H1 (cell line): ENCODE data around the gene ST3GAL3. TPM values are rescaled to one million over a fixed set of nuclear protein-coding genes. Genes with fewer than 3 reads are reported as not detected.

ENCODE experiments used
- CTCF ChIA-PET: fragments of 300-600 bp; sonication (Branson Sonifier 250); formaldehyde crosslinking; loops from one replicate; lab custom pipeline; 2021; ENCODE audit not compliant: partially characterized antibody; lab: Charles Lee
- POLR2A ChIA-PET: fragments of 300-600 bp; sonication (Branson Sonifier 250); formaldehyde crosslinking; loops from one replicate; lab custom pipeline; 2021; ENCODE audit warnings: inconsistent platforms; ENCODE audit not compliant: partially characterized antibody; lab: Charles Lee
- DNase-seq, 2 experiments: peaks; one replicate each; pipeline versions ENCODE4 v3.0.0 to v3.0.0-alpha.2; 2010 to 2022; ENCODE audit warnings: low spot score in 2 of 2, low read depth in 1 of 2, mixed read lengths in 1 of 2
- FAIRE-seq: peaks from 2 replicates; lab custom pipeline; 2011; peaks lifted over from hg19 to GRCh38; lab: Jason Lieb, UNC
- H2AFZ ChIP-seq: 2 replicates; pipeline ENCODE4 v1.8.1; 2012; ENCODE audit warnings: low read length, inconsistent platforms
- H2AK5ac ChIP-seq: 2 replicates; pipeline ENCODE4 v1.6.1; 2013; ENCODE audit warnings: low read depth, low read length
- H2BK120ac ChIP-seq: replicated peaks from 2 replicates; pipeline ENCODE3; 2013; ENCODE audit warnings: low read depth, low read length, inconsistent platforms
- H2BK12ac ChIP-seq: 2 replicates; pipeline ENCODE4 v1.6.1; 2013; ENCODE audit warnings: low read depth, low read length
- H2BK15ac ChIP-seq: 2 replicates; pipeline ENCODE4 v1.6.1; 2013; ENCODE audit warnings: low read length
- H2BK20ac ChIP-seq: 2 replicates; pipeline ENCODE4 v1.6.1; 2013; ENCODE audit warnings: low read length
- H2BK5ac ChIP-seq: 2 replicates; pipeline ENCODE4 v1.6.1; 2013; ENCODE audit warnings: low read depth, low read length
- H3K14ac ChIP-seq: 2 replicates; pipeline ENCODE4 v1.6.1; 2013; ENCODE audit warnings: inconsistent platforms; ENCODE audit not compliant: insufficient read length
- H3K18ac ChIP-seq: 2 replicates; pipeline ENCODE4 v1.6.1; 2013; ENCODE audit warnings: low read length; ENCODE audit errors: extremely low read depth
- H3K23ac ChIP-seq: 2 replicates; pipeline ENCODE4 v1.6.1; 2013; ENCODE audit warnings: inconsistent platforms; ENCODE audit not compliant: insufficient read length
- H3K23me2 ChIP-seq: 2 replicates; pipeline ENCODE4 v1.6.1; 2013; ENCODE audit warnings: low read depth, low read length
- H3K27ac ChIP-seq: 2 replicates; pipeline ENCODE4 v1.6.1; 2011; ENCODE audit warnings: low read depth, low read length, inconsistent platforms
- H3K27me3 ChIP-seq, 4 experiments: replicated peaks in 1 of 4; 1 replicate in 1 of 4; 2 replicates in 3 of 4; pipeline versions ENCODE4 v1.6.1 to v1.8.1; 2011 to 2013; ENCODE audit warnings: low read length in 3 of 4, mild to moderate bottlenecking in 3 of 4, inconsistent platforms in 2 of 4, mixed read lengths in 2 of 4, moderate library complexity in 1 of 4; ENCODE audit not compliant: control insufficient read depth in 3 of 4, insufficient read depth in 3 of 4; ENCODE audit errors: extremely low read depth in 1 of 4
- H3K36me3 ChIP-seq, 4 experiments: 2 replicates each; pipeline versions ENCODE4 v1.6.1 to v1.8.1; 2011 to 2013; ENCODE audit warnings: mild to moderate bottlenecking in 4 of 4, low read length in 3 of 4, moderate library complexity in 2 of 4, control low read depth in 1 of 4, inconsistent platforms in 1 of 4; ENCODE audit not compliant: insufficient read depth in 4 of 4, control insufficient read depth in 2 of 4
- H3K4ac ChIP-seq: replicated peaks from 2 replicates; pipeline ENCODE3; 2013; ENCODE audit warnings: low read length, low read depth, mixed read lengths, inconsistent platforms; ENCODE audit not compliant: insufficient read length
- H3K4me1 ChIP-seq, 4 experiments: replicated peaks in 1 of 4; 1 replicate in 1 of 4; 2 replicates in 3 of 4; pipeline versions ENCODE4 v1.6.1 to v1.8.1; 2011 to 2013; ENCODE audit warnings: low read length in 3 of 4, inconsistent platforms in 2 of 4, mixed read lengths in 1 of 4; ENCODE audit not compliant: insufficient read depth in 4 of 4, control insufficient read depth in 3 of 4
- H3K4me2 ChIP-seq, 2 experiments: 2 replicates each; pipeline versions ENCODE4 v1.6.1 to v1.8.1; 2011 to 2013; ENCODE audit warnings: low read depth in 2 of 2, low read length in 2 of 2, control low read depth in 1 of 2, inconsistent platforms in 1 of 2, mild to moderate bottlenecking in 1 of 2; ENCODE audit not compliant: insufficient read depth in 1 of 2
- H3K4me3 ChIP-seq, 4 experiments: fragments of 200-600, 300-600 bp in 1 of 4; sonication (generic), shearing (Covaris generic), sonication (Bioruptor Twin) in 1 of 4; 2 replicates each; pipeline versions ENCODE4 v1.5.1 to v1.8.1; 2011 to 2016; ENCODE audit warnings: low read length in 4 of 4, low read depth in 3 of 4, control low read depth in 2 of 4, inconsistent platforms in 2 of 4, mild to moderate bottlenecking in 2 of 4, mixed read lengths in 1 of 4, moderate library complexity in 1 of 4; ENCODE audit not compliant: insufficient read depth in 2 of 4; ENCODE audit errors: extremely low read depth in 1 of 4
- H3K56ac ChIP-seq: replicated peaks from 2 replicates; pipeline ENCODE3; 2013; ENCODE audit warnings: low read depth, mild to moderate bottlenecking, mixed read lengths, low read length, inconsistent platforms; ENCODE audit not compliant: insufficient read length
- H3K79me1 ChIP-seq: 2 replicates; pipeline ENCODE4 v1.6.1; 2013; ENCODE audit warnings: low read depth, low read length, control low read depth
- H3K79me2 ChIP-seq, 2 experiments: 2 replicates each; pipeline versions ENCODE4 v1.6.1 to v1.8.1; 2012 to 2013; ENCODE audit warnings: low read length in 2 of 2, mild to moderate bottlenecking in 2 of 2, inconsistent platforms in 1 of 2; ENCODE audit not compliant: insufficient read depth in 2 of 2, control insufficient read depth in 1 of 2
- H3K9ac ChIP-seq, 4 experiments: replicated peaks in 1 of 4; 1 replicate in 1 of 4; 2 replicates in 3 of 4; pipeline versions ENCODE4 v1.6.1 to v1.8.1; 2011 to 2013; ENCODE audit warnings: low read depth in 3 of 4, low read length in 3 of 4, control low read depth in 2 of 4, mild to moderate bottlenecking in 2 of 4, moderate library complexity in 2 of 4, inconsistent platforms in 1 of 4; ENCODE audit errors: extremely low read depth in 1 of 4
- H3K9me3 ChIP-seq, 2 experiments: 2 replicates each; pipeline versions ENCODE4 v1.6.1 to v1.8.1; 2012 to 2013; ENCODE audit warnings: mild to moderate bottlenecking in 2 of 2, moderate library complexity in 2 of 2, control low read depth in 1 of 2, inconsistent platforms in 1 of 2, low read depth in 1 of 2, low read length in 1 of 2, mixed read lengths in 1 of 2; ENCODE audit not compliant: insufficient read depth in 2 of 2
- H4K20me1 ChIP-seq, 2 experiments: replicated peaks in 1 of 2; 2 replicates each; pipeline versions ENCODE3 to v1.8.1; 2011 to 2013; ENCODE audit warnings: inconsistent platforms in 2 of 2, low read length in 2 of 2, mild to moderate bottlenecking in 1 of 2; ENCODE audit not compliant: insufficient read depth in 2 of 2, control insufficient read depth in 1 of 2
- H4K5ac ChIP-seq: 2 replicates; pipeline ENCODE4 v1.6.1; 2013; ENCODE audit warnings: low read length, low read depth, mixed read lengths, inconsistent platforms; ENCODE audit not compliant: insufficient read length
- H4K8ac ChIP-seq: 2 replicates; pipeline ENCODE4 v1.8.0; 2013; ENCODE audit warnings: mild to moderate bottlenecking, moderate library complexity, low read length, inconsistent platforms; ENCODE audit not compliant: insufficient read depth; ENCODE audit errors: extremely low read depth
- H4K91ac ChIP-seq: replicated peaks from 2 replicates; pipeline ENCODE3; 2013; ENCODE audit warnings: low read length, mixed read lengths, inconsistent platforms; ENCODE audit not compliant: insufficient read length
- BCL11A ChIP-seq, 2 experiments: IDR thresholded peaks; one replicate each; pipeline ENCODE4 v1.6.1; 2011; ENCODE audit warnings: low read depth in 2 of 2, low read length in 2 of 2, mild to moderate bottlenecking in 2 of 2
- CHD1 ChIP-seq: IDR thresholded peaks from 2 replicates; pipeline ENCODE4 v1.6.1; 2012; ENCODE audit warnings: low read depth, low read length, improper control_type of control experiment
- CHD2 ChIP-seq: IDR thresholded peaks from 2 replicates; pipeline ENCODE4 v1.6.1; 2012; ENCODE audit warnings: low read length, improper control_type of control experiment
- FOSL1 ChIP-seq: IDR thresholded peaks from 2 replicates; pipeline ENCODE4 v1.6.1; 2011; ENCODE audit warnings: mild to moderate bottlenecking, low read depth, low read length, moderate library complexity; ENCODE audit not compliant: insufficient read depth
- HDAC6 ChIP-seq: IDR thresholded peaks from one replicate; pipeline ENCODE4 v1.7.1; 2012; ENCODE audit warnings: low read depth, mild to moderate bottlenecking, inconsistent platforms, low read length, moderate library complexity
- PHF8 ChIP-seq: fragments of 200-600 bp; sonication (generic); conservative IDR thresholded peaks from 2 replicates; pipeline ENCODE4 v1.7.1; 2012; ENCODE audit warnings: low read depth, mild to moderate bottlenecking, inconsistent platforms, low read length, moderate library complexity
- RAD21 ChIP-seq, 2 experiments: IDR thresholded peaks in 1 of 2; conservative IDR thresholded peaks in 1 of 2; 2 replicates each; pipeline ENCODE4 v1.6.1; 2011; ENCODE audit warnings: low read depth in 2 of 2, low read length in 2 of 2, improper control_type of control experiment in 1 of 2, inconsistent platforms in 1 of 2, mild to moderate bottlenecking in 1 of 2, moderate library complexity in 1 of 2
- RNF2 ChIP-seq: fragments of 200-900, 300-1000 bp; sonication (generic); IDR thresholded peaks from 2 replicates; pipeline ENCODE4 v1.7.1; 2016; ENCODE audit warnings: borderline replicate concordance, low read depth, mild to moderate bottlenecking, antibody characterized with exemption, low read length; ENCODE audit not compliant: poor library complexity, severe bottlenecking; ENCODE audit errors: missing control alignments
- SAP30 ChIP-seq: fragments of 300-600 bp; sonication (generic); IDR thresholded peaks from 2 replicates; pipeline ENCODE4 v1.7.1; 2012; ENCODE audit warnings: low read length, moderate library complexity, mild to moderate bottlenecking, inconsistent platforms; ENCODE audit not compliant: insufficient read depth, insufficient replicate concordance
- SIRT6 ChIP-seq: IDR thresholded peaks from one replicate; pipeline ENCODE4 v1.7.1; 2012; ENCODE audit warnings: low read length, inconsistent platforms
- TCF12 ChIP-seq: IDR thresholded peaks from 2 replicates; pipeline ENCODE4 v1.6.1; 2011; ENCODE audit warnings: low read depth, mild to moderate bottlenecking, low read length
- WGBS, 2 experiments: shearing (Covaris generic) in 1 of 2; methylation state at CpG; one replicate each; pipeline versions ENCODE4 v1.1.6 to v1.1.7; 2013 to 2015; ENCODE audit warnings: low lambda C conversion rate in 2 of 2, mixed read lengths in 2 of 2, inconsistent platforms in 1 of 2, low coverage in 1 of 2, missing lambda C conversion rate in 1 of 2; ENCODE audit not compliant: insufficient replicate concordance in 2 of 2, insufficient coverage in 1 of 2, insufficient read length in 1 of 2; ENCODE audit errors: extremely low coverage in 1 of 2, missing lambda C conversion rate in 1 of 2; 5-methylcytosine and 5-hydroxymethylcytosine counted together
- polyA plus RNA-seq, 7 experiments: library from polyadenylated mRNA; depleted of rRNA in 3 of 7; stranded (reverse) in 5 of 7; unstranded in 2 of 7; fragments of >200 nt in 5 of 7; fragments of 200-250 nt in 2 of 7; gene quantifications; 1 replicate in 5 of 7; 2 replicates in 1 of 7; 4 replicates in 1 of 7; pipeline versions ENCODE4 v1.2.1 to v1.2.3, GENCODE V29; 2011 to 2013; ENCODE audit warnings: missing spikeins in 2 of 7, mixed read lengths in 2 of 7
- total RNA-seq: library from RNA; stranded (reverse); fragmentation: NEBNext Ultra II Directional; extraction: Animal tissue kit (Norgen Biotek cat#: 25700); gene quantifications from 2 replicates; pipeline ENCODE4 v1.2.1, GENCODE V29; 2021

The ST3GAL3 gene
- total and polyA plus RNA-seq, 2 of the 8 experiments (the other 6 are each of a cell fraction or from before 2014, with no cell fraction given), result 6.8 to 7.0 TPM

DNA sequence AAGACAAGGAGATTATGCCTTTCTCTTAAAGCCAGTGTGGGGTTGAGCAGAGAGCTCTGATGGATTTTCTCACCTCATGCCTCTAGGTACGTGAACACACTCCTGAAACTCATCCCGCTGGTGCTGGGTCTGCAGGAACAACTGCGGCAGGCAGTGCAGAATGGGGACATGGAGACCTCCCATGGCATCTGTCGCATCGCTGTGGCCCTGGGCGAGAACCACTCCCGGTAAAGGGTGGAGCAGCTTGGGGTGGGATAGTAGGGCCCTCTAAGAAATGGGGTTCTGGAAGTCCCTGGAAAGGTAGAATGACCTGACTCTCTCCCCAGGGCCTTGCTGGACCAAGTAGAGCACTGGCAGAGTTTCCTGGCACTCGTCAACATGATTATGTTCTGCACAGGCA is 248.9 kb downstream of the ST3GAL3 start:
- no peak overlapping the region for H2BK120ac ChIP-seq
- 0 out of 4 replicates have a peak, but pooled peaks cover 0 to 4% of the 10 kb centered on the region in 2 experiments for H3K79me2 ChIP-seq
- no peak overlapping the region for H4K91ac ChIP-seq
- peaks cover 0 to 6% of the 10 kb centered on the region in 2 experiments for H4K20me1 ChIP-seq
- no peak overlapping the region for H3K9ac ChIP-seq
- no peak overlapping the region for H2BK15ac ChIP-seq
- no peak overlapping the region for H3K14ac ChIP-seq
- H3K4me3 ChIP-seq, result no peak overlapping the region
- H3K23ac ChIP-seq, result no peak overlapping the region
- no peak overlapping the region for H4K8ac ChIP-seq
- H3K4ac ChIP-seq, result no peak overlapping the region
- no peak overlapping the region for H2BK12ac ChIP-seq
- no peak overlapping the region for H2AFZ ChIP-seq
- H3K36me3 ChIP-seq, result peaks cover 3 to 14% (median 6%) of the 10 kb centered on the region in 4 experiments; a peak in 4 of 8 replicates
- no peak for FAIRE-seq
- H3K27ac ChIP-seq, result no peak overlapping the region
- no peaks in the 10 kb centered on the region for H3K9me3 ChIP-seq
- H3K27me3 ChIP-seq, result no peaks in the 10 kb centered on the region
- peaks cover 3% of the 10 kb centered on the region for H3K79me1 ChIP-seq
- no peak overlapping the region for H3K56ac ChIP-seq
- no peak overlapping the region for H2BK20ac ChIP-seq
- H3K18ac ChIP-seq, result no peak overlapping the region
- no peak for DNase-seq
- ChIA-PET POLR2A (interaction anchor here (1.0 to 2.0 kb wide), 4 partner anchors 10 to 190 kb away, joined by 5 to 7 read pairs (median 6); partner anchors contain the start of genes ATP6V0B and IPO13), CTCF (interaction anchor here (0.8 to 4.6 kb wide), 7 partner anchors 8 to 192 kb away, joined by 3 to 25 read pairs (median 4); partner anchors contain the start of genes ARTN and ATP6V0B)
- H3K4me1 ChIP-seq, result peaks cover 0 to 5% (median 4%) of the 10 kb centered on the region in 4 experiments; a peak in 3 of 7 replicates
- H2AK5ac ChIP-seq, result no peak overlapping the region
- TF ChIP-seq CHD2, result no peak
- TF ChIP-seq SIRT6, result no peak
- no peak for TF ChIP-seq HDAC6
- no peak for TF ChIP-seq RNF2
- no peak for TF ChIP-seq PHF8
- no peak for TF ChIP-seq FOSL1
- no peak for TF ChIP-seq CHD1
- no peak for TF ChIP-seq TCF12
- TF ChIP-seq SAP30, result no peak
- no peak for TF ChIP-seq BCL11A (IDR thresholded peaks at IDR 0.05; ENCODE audit: low read depth in 2 of 2, low read length in 2 of 2)
- no peak for TF ChIP-seq RAD21 (IDR thresholded peaks at IDR 0.05 in 1 of 2, conservative IDR thresholded peaks at IDR 0.05 in 1 of 2; ENCODE audit: low read depth in 2 of 2, low read length in 2 of 2)
- H3K4me2 ChIP-seq, result no peak overlapping the region
- no peaks in the 10 kb centered on the region for H3K23me2 ChIP-seq
- H4K5ac ChIP-seq, result no peak overlapping the region
- 91% methylated on average over 8 of the region's 8 CpGs; no CpG with 5 or more reads in 1 of the 2 experiments for WGBS, 2 experiments
- no peak overlapping the region for H2BK5ac ChIP-seq
